HCT116 (cell line): ENCODE measurements around the gene RBM38. TPM values are rescaled to one million over a fixed set of nuclear protein-coding genes. Genes with fewer than 3 reads are reported as not detected.

Experiments used
- ATAC-seq: fragments of 200-7000 bp; cut with Tn5 transposase; 2 replicates; pipeline ENCODE4 v1.9.1; 2020; ENCODE audit warnings: mild to moderate bottlenecking, moderate library complexity
- BruUV-seq: library from RNA; stranded (reverse); fragments of 400-500 nt; replicated peaks from 2 replicates; lab custom pipeline; 2021; lab: Mats Ljungman, UMichigan
- CTCF ChIA-PET: fragments of 300-600 bp; sonication (Branson Sonifier 250); formaldehyde crosslinking; loops from one replicate; lab custom pipeline; 2021; ENCODE audit warnings: antibody characterized with exemption; lab: Charles Lee
- POLR2A ChIA-PET: fragments of 300-600, 350-600 bp; sonication (Branson Sonifier 250); formaldehyde crosslinking; loops from one replicate; lab custom pipeline; 2021; ENCODE audit warnings: antibody characterized with exemption; lab: Charles Lee
- RAD21 ChIA-PET, 2 experiments: fragments of 300-600 bp; sonication (Branson Sonifier 250); formaldehyde crosslinking; loops; one replicate each; lab custom pipeline; 2023; ENCODE audit warnings: low total read pairs in 2 of 2; ENCODE audit not compliant: uncharacterized antibody in 2 of 2, unreplicated experiment in 2 of 2, low non-redundant PET in 1 of 2; lab: Charles Lee
- DNase-seq: peaks from one replicate; pipeline ENCODE4 v3.0.0-alpha.2; 2010; ENCODE audit warnings: low read depth, low spot score
- H2AFZ ChIP-seq: fragments of 200-600 bp; shearing (Covaris generic), sonication (generic); 2 replicates; pipeline ENCODE4 v1.6.1; 2017; ENCODE audit warnings: low read depth, mixed run types, mixed read lengths, antibody characterized with exemption, low read length; ENCODE audit not compliant: poor library complexity, severe bottlenecking
- H3K27ac ChIP-seq: 2 replicates; pipeline ENCODE4 v1.5.1; 2012; ENCODE audit warnings: low read depth, low read length
- H3K27me3 ChIP-seq: fragments of 200-600 bp; sonication (generic); 2 replicates; pipeline ENCODE4 v1.6.1; 2016; ENCODE audit warnings: mixed run types, low read length, mixed read lengths; ENCODE audit not compliant: insufficient read depth
- H3K36me3 ChIP-seq, 2 experiments: fragments of 200-500 bp in 1 of 2; fragments of 200-600 bp in 1 of 2; sonication (Bioruptor generic) in 1 of 2; sonication (generic) in 1 of 2; 2 replicates each; pipeline versions ENCODE4 v1.5.1 to v1.6.1; 2014 to 2016; ENCODE audit warnings: low read length in 2 of 2, inconsistent platforms in 1 of 2, mixed read lengths in 1 of 2, mixed run types in 1 of 2; ENCODE audit not compliant: insufficient read depth in 2 of 2, control insufficient read depth in 1 of 2
- H3K4me1 ChIP-seq, 2 experiments: fragments of 200-600 bp in 1 of 2; sonication (generic) in 1 of 2; 2 replicates each; pipeline versions ENCODE4 v1.5.1 to v1.6.1; 2012 to 2017; ENCODE audit warnings: low read length in 2 of 2, inconsistent platforms in 1 of 2, mild to moderate bottlenecking in 1 of 2, mixed read lengths in 1 of 2, mixed run types in 1 of 2, moderate library complexity in 1 of 2; ENCODE audit not compliant: insufficient read depth in 2 of 2, control insufficient read depth in 1 of 2
- H3K4me2 ChIP-seq: fragments of 200-600 bp; sonication (generic); 2 replicates; pipeline ENCODE4 v1.6.1; 2017; ENCODE audit warnings: mixed run types, low read length, mixed read lengths
- H3K4me3 ChIP-seq, 2 experiments: fragments of 200-600 bp in 1 of 2; sonication (generic) in 1 of 2; replicated peaks in 1 of 2; 2 replicates each; pipeline ENCODE4 v1.5.1; 2011 to 2016; ENCODE audit warnings: low read length in 2 of 2, control low read depth in 1 of 2, low read depth in 1 of 2, mild to moderate bottlenecking in 1 of 2, mixed read lengths in 1 of 2, mixed run types in 1 of 2
- H3K79me2 ChIP-seq: fragments of 200-600 bp; sonication (generic); 2 replicates; pipeline ENCODE4 v1.6.1; 2017; ENCODE audit warnings: mild to moderate bottlenecking, mixed run types, low read length, moderate library complexity, mixed read lengths; ENCODE audit not compliant: insufficient read depth
- H3K9ac ChIP-seq: fragments of 200-600 bp; sonication (generic); 2 replicates; pipeline ENCODE4 v1.6.1; 2016; ENCODE audit warnings: low read length, mixed read lengths
- H3K9me2 ChIP-seq: fragments of 200-600 bp; sonication (generic), shearing (Covaris generic); 2 replicates; pipeline ENCODE4 v1.6.1; 2017; ENCODE audit warnings: mixed run types, mild to moderate bottlenecking, moderate library complexity; ENCODE audit not compliant: insufficient read depth
- H3K9me3 ChIP-seq, 2 experiments: fragments of 200-500 bp in 1 of 2; fragments of 200-600 bp in 1 of 2; sonication (Bioruptor generic) in 1 of 2; sonication (generic) in 1 of 2; 2 replicates each; pipeline ENCODE4 v1.6.1; 2014 to 2017; ENCODE audit warnings: low read length in 2 of 2, mixed read lengths in 2 of 2, inconsistent platforms in 1 of 2, low read depth in 1 of 2, mild to moderate bottlenecking in 1 of 2, mixed run types in 1 of 2, moderate library complexity in 1 of 2; ENCODE audit not compliant: control insufficient read depth in 1 of 2, insufficient read depth in 1 of 2
- H4K20me1 ChIP-seq: fragments of 200-600 bp; sonication (generic), shearing (Covaris generic); 2 replicates; pipeline ENCODE4 v1.6.1; 2017; ENCODE audit warnings: mixed run types, mild to moderate bottlenecking, moderate library complexity; ENCODE audit not compliant: insufficient read depth
- ATF3 ChIP-seq: IDR thresholded peaks from 2 replicates; pipeline ENCODE4 v1.6.1; 2012
- CBX3 ChIP-seq: IDR thresholded peaks from 2 replicates; pipeline ENCODE4 v1.6.1; 2012; ENCODE audit warnings: low read depth
- CEBPB ChIP-seq: IDR thresholded peaks from 2 replicates; pipeline ENCODE4 v1.6.1; 2012; ENCODE audit warnings: low read depth
- CTCF ChIP-seq, 3 experiments: fragments of 200-600 bp in 1 of 3; sonication (generic) in 1 of 3; IDR thresholded peaks in 2 of 3; conservative IDR thresholded peaks in 1 of 3; 2 replicates each; pipeline ENCODE4 v1.5.1; 2012 to 2017; ENCODE audit warnings: low read depth in 2 of 3, low read length in 2 of 3, antibody characterized with exemption in 1 of 3, borderline replicate concordance in 1 of 3, control low read depth in 1 of 3, mild to moderate bottlenecking in 1 of 3, mixed read lengths in 1 of 3, mixed run types in 1 of 3, moderate library complexity in 1 of 3; ENCODE audit not compliant: insufficient read depth in 1 of 3
- EGR1 ChIP-seq: IDR thresholded peaks from 2 replicates; pipeline ENCODE4 v1.6.1; 2012; ENCODE audit warnings: low read depth
- ELF1 ChIP-seq: IDR thresholded peaks from 2 replicates; pipeline ENCODE4 v1.6.1; 2012; ENCODE audit warnings: low read depth, borderline replicate concordance
- EZH2 ChIP-seq: fragments of 200-600 bp; sonication (generic); IDR thresholded peaks from 2 replicates; pipeline ENCODE4 v1.6.1; 2017; ENCODE audit warnings: antibody characterized with exemption, mixed run types
- EZH2phosphoT487 ChIP-seq: fragments of 200-600 bp; IDR thresholded peaks from 2 replicates; pipeline ENCODE4 v1.6.1; 2018; ENCODE audit warnings: antibody characterized with exemption, borderline replicate concordance
- JUND ChIP-seq: IDR thresholded peaks from 2 replicates; pipeline ENCODE4 v1.6.1; 2012
- MAX ChIP-seq: IDR thresholded peaks from 2 replicates; pipeline ENCODE4 v1.6.1; 2012
- POLR2AphosphoS5 ChIP-seq: IDR thresholded peaks from 2 replicates; pipeline ENCODE4 v1.6.1; 2011; ENCODE audit warnings: mild to moderate bottlenecking, low read depth, low read length, moderate library complexity
- RAD21 ChIP-seq: IDR thresholded peaks from 2 replicates; pipeline ENCODE4 v1.6.1; 2012; ENCODE audit warnings: low read depth, mild to moderate bottlenecking
- SIN3A ChIP-seq: IDR thresholded peaks from 2 replicates; pipeline ENCODE4 v1.6.1; 2012; ENCODE audit warnings: low read depth
- SP1 ChIP-seq: IDR thresholded peaks from 2 replicates; pipeline ENCODE4 v1.6.1; 2012; ENCODE audit warnings: low read depth
- SRF ChIP-seq: IDR thresholded peaks from 2 replicates; pipeline ENCODE4 v1.6.1; 2012; ENCODE audit warnings: low read depth
- YY1 ChIP-seq: IDR thresholded peaks from 2 replicates; pipeline ENCODE4 v1.6.1; 2011; ENCODE audit warnings: low read length, low read depth, moderate library complexity, mild to moderate bottlenecking; ENCODE audit not compliant: insufficient replicate concordance; ENCODE audit errors: extremely low read depth
- ZBTB33 ChIP-seq: IDR thresholded peaks from 2 replicates; pipeline ENCODE4 v1.6.1; 2011; ENCODE audit warnings: mild to moderate bottlenecking, low read length, moderate library complexity; ENCODE audit not compliant: insufficient replicate concordance; ENCODE audit errors: extremely low read depth
- ZFX ChIP-seq: fragments of 450-650 bp; IDR thresholded peaks from 2 replicates; pipeline ENCODE4 v1.6.1; 2017
- intact Hi-C: fragments of 100-400 bp; cut with micrococcal nuclease; formaldehyde crosslinking; loops from 2 replicates; pipeline ENCODE4 v1.10.0; 2022
- total RNA-seq: library from RNA; stranded (reverse); gene quantifications from one replicate; pipeline ENCODE4 v1.2.1, GENCODE V29; 2021; ENCODE audit not compliant: unreplicated experiment

RBM38 gene
- total RNA-seq, 1 experiment from 2014 or later, result 36.2 TPM

- TF ChIP-seq EZH2phosphoT487 (no peak), JUND (no peak), CEBPB (no peak), SP1 (no peak), EGR1 (no peak), MAX (no peak), EZH2 (no peak), SRF (no peak)
Observed at GRCh38 chr20:57407541-57407956, 16.4 kb downstream of the RBM38 start (continued).

GRCh38 chr20:57408131-57408530 lies 16.9 kb downstream of the RBM38 start:
- BruUV-seq, result no TSS peak
- no peak for DNase-seq
- no peak overlapping the region for H3K4me3 ChIP-seq
- no peaks in the 10 kb centered on the region for H3K9me2 ChIP-seq
- RAD21 ChIA-PET, result no interaction called here
- no peaks in the 10 kb centered on the region; the same call in 1 of the 2 replicates for H3K79me2 ChIP-seq
- intact Hi-C loops, result no loop called here
- H3K27ac ChIP-seq, result no peak overlapping the region
- H3K9me3 ChIP-seq, result no peaks in the 10 kb centered on the region
- CTCF ChIA-PET, result no interaction called here
- H4K20me1 ChIP-seq, result no peaks in the 10 kb centered on the region
- no peak for ATAC-seq
- H3K9ac ChIP-seq, result no peak overlapping the region
- H3K4me1 ChIP-seq, result no peaks in the 10 kb centered on the region
- H3K36me3 ChIP-seq, result peaks cover 12 to 23% of the 10 kb centered on the region in 2 experiments; a peak in 3 of 4 replicates
- H2AFZ ChIP-seq, result no peak overlapping the region
- no peak overlapping the region for H3K4me2 ChIP-seq
- H3K27me3 ChIP-seq, result no peaks in the 10 kb centered on the region
- TF ChIP-seq RAD21, result no peak
- TF ChIP-seq MAX, result no peak
- TF ChIP-seq CBX3, result no peak
- no peak for TF ChIP-seq CEBPB
- no peak for TF ChIP-seq SIN3A
- no peak for TF ChIP-seq SP1
- no peak for TF ChIP-seq POLR2AphosphoS5
- no peak for TF ChIP-seq ELF1
- no peak for TF ChIP-seq CTCF (IDR thresholded peaks at IDR 0.05 in 2 of 3, conservative IDR thresholded peaks at IDR 0.05 in 1 of 3; ENCODE audit: borderline replicate concordance in 1 of 3, insufficient read depth in 1 of 3, low read depth in 2 of 3, low read length in 2 of 3)
- no peak for TF ChIP-seq ATF3
- no peak for TF ChIP-seq EGR1
- TF ChIP-seq ZBTB33, result no peak
- TF ChIP-seq SRF, result no peak
- no peak for TF ChIP-seq ZFX
- no peak for TF ChIP-seq EZH2
- TF ChIP-seq YY1, result no peak
- no peak for TF ChIP-seq JUND
- POLR2A ChIA-PET, result no interaction called here
